Hypothalamus (tissue), 51 donors: ENCODE results near the gene SNRNP200.

Experiments
- DNase-seq, 51 donors: peaks; one replicate each; lab custom pipeline; 2025; lab: John Stamatoyannopoulos, UW

The SNRNP200 gene

GRCh38 chr2:96305091-96305978 lies at the start of gene SNRNP200:
Gene SNRNP200, minus strand, starts transcription at chr2:96305546. Its CDS starts 109 bp downstream, at chr2:96305437.
- peak; percentile 26 to 93 (median 79) for DNase-seq

GRCh38 chr2:96354492-96354891 lies 49.1 kb upstream of the SNRNP200 start:
- DNase-seq = no peak

GRCh38 chr2:96353606-96354101 lies 48.3 kb upstream of the SNRNP200 start:
- DNase-seq = no peak

- DNase-seq = peak in 19 of 51 donors; percentile 3 to 52 (median 20)
These were observed 47.8 kb upstream of the SNRNP200 start for GRCh38 chr2:96353032-96353561.

- no peak for DNase-seq
These were observed 42.0 kb upstream of the SNRNP200 start for GRCh38 chr2:96347395-96347794.

GRCh38 chr2:96345868-96346462 lies 40.6 kb upstream of the SNRNP200 start:
- no peak for DNase-seq

GRCh38 chr2:96345438-96345837 lies 40.1 kb upstream of the SNRNP200 start:
- no peak for DNase-seq

- peak in 2 of 51 donors; percentile 9 to 16 for DNase-seq
These were observed 38.7 kb upstream of the SNRNP200 start for GRCh38 chr2:96344011-96344410.

- no peak for DNase-seq
These were observed 36.7 kb upstream of the SNRNP200 start for GRCh38 chr2:96342085-96342484.

- DNase-seq = no peak
These were observed 36.3 kb upstream of the SNRNP200 start for GRCh38 chr2:96341641-96342040.

- DNase-seq = no peak
These were observed 35.4 kb upstream of the SNRNP200 start for GRCh38 chr2:96340493-96341414.

- DNase-seq = no peak
These were observed 31.5 kb upstream of the SNRNP200 start for GRCh38 chr2:96336873-96337272.

- no peak for DNase-seq
These were observed 30.9 kb upstream of the SNRNP200 start for GRCh38 chr2:96336104-96336775.

GRCh38 chr2:96333708-96334107 lies 28.4 kb upstream of the SNRNP200 start:
- no peak for DNase-seq

GRCh38 chr2:96330407-96330806 lies 25.1 kb upstream of the SNRNP200 start:
- DNase-seq = no peak

- no peak for DNase-seq
These were observed 24.5 kb upstream of the SNRNP200 start for GRCh38 chr2:96329874-96330273.

GRCh38 chr2:96329456-96329855 lies 24.1 kb upstream of the SNRNP200 start:
- no peak for DNase-seq

GRCh38 chr2:96326990-96327820 lies 21.9 kb upstream of the SNRNP200 start:
- DNase-seq = no peak

- no peak for DNase-seq
These were observed 21.2 kb upstream of the SNRNP200 start for GRCh38 chr2:96326564-96326963.
